ENCODE measurements around the gene PGBD5.

Gene PGBD5

GRCh38 chr1:230321741-230322420, 104.3 kb downstream of the PGBD5 start:
- DNase-seq (ENCODE audit: low read depth, low spot score) = no peak
- Histone ChIP-seq H3K9ac (ENCODE audit: insufficient read length) (no peak overlapping the region), H3K9me3 (ENCODE audit: low read depth, low read length) (no peaks in the 10 kb centered on the region), H3K4me3 (no peak overlapping the region), H3K27ac (no peak overlapping the region), H3K36me3 (ENCODE audit: insufficient read depth, low read length) (no peaks in the 10 kb centered on the region)
- TF ChIP-seq EZH2 (IDR thresholded peaks at IDR 0.05) (no peak), POLR2AphosphoS5 (IDR thresholded peaks at IDR 0.05; ENCODE audit: borderline replicate concordance, low read depth, low read length) (no peak), FOXP2 (optimal IDR thresholded peaks at IDR 0.05; ENCODE audit: control extremely low read depth, extremely low read length, insufficient read depth) (no peak)

GRCh38 chr1:230321341-230321740, 104.8 kb downstream of the PGBD5 start:
- H3K36me3 ChIP-seq (ENCODE audit: insufficient read depth, low read length) = no peaks in the 10 kb centered on the region
- H3K9me3 ChIP-seq (ENCODE audit: low read depth, low read length) = no peaks in the 10 kb centered on the region
- no peak overlapping the region for H3K9ac ChIP-seq (ENCODE audit: insufficient read length)
- no peak for TF ChIP-seq POLR2AphosphoS5 (IDR thresholded peaks at IDR 0.05; ENCODE audit: borderline replicate concordance, low read depth, low read length)
- H3K27ac ChIP-seq = no peak overlapping the region
- DNase-seq (ENCODE audit: low read depth, low spot score) = no peak
- H3K4me3 ChIP-seq = no peak overlapping the region

- TF ChIP-seq POLR2AphosphoS5 (IDR thresholded peaks at IDR 0.05; ENCODE audit: borderline replicate concordance, low read depth, low read length) (no peak), FOXP2 (optimal IDR thresholded peaks at IDR 0.05; ENCODE audit: control extremely low read depth, extremely low read length, insufficient read depth) (no peak)
- Histone ChIP-seq H3K4me3 (no peak overlapping the region), H3K9me3 (ENCODE audit: low read depth, low read length) (no peaks in the 10 kb centered on the region), H3K9ac (ENCODE audit: insufficient read length) (no peak overlapping the region), H3K27ac (no peak overlapping the region), H3K36me3 (ENCODE audit: insufficient read depth, low read length) (no peaks in the 10 kb centered on the region)
- no peak for DNase-seq (ENCODE audit: low read depth, low spot score)
Measured at GRCh38 chr1:230320804-230321203, 105.3 kb downstream of the PGBD5 start.

GRCh38 chr1:230319014-230319747, 107.0 kb downstream of the PGBD5 start:
- no peak for DNase-seq (ENCODE audit: low read depth, low spot score)
- no peak overlapping the region for H3K9ac ChIP-seq (ENCODE audit: insufficient read length)
- H3K36me3 ChIP-seq (ENCODE audit: insufficient read depth, low read length) = no peaks in the 10 kb centered on the region
- no peaks in the 10 kb centered on the region for H3K9me3 ChIP-seq (ENCODE audit: low read depth, low read length)
- no peak overlapping the region for H3K27ac ChIP-seq
- H3K4me3 ChIP-seq = no peak overlapping the region
- TF ChIP-seq POLR2AphosphoS5 (IDR thresholded peaks at IDR 0.05; ENCODE audit: borderline replicate concordance, low read depth, low read length) (no peak), FOXP2 (optimal IDR thresholded peaks at IDR 0.05; ENCODE audit: control extremely low read depth, extremely low read length, insufficient read depth) (no peak), EZH2 (IDR thresholded peaks at IDR 0.05) (no peak)

- H3K9me3 ChIP-seq (ENCODE audit: low read depth, low read length) = no peaks in the 10 kb centered on the region
- H3K4me3 ChIP-seq = no peak overlapping the region
- DNase-seq (ENCODE audit: low read depth, low spot score) = no peak
- TF ChIP-seq FOXP2 (optimal IDR thresholded peaks at IDR 0.05; ENCODE audit: control extremely low read depth, extremely low read length, insufficient read depth) = no peak
- H3K9ac ChIP-seq (ENCODE audit: insufficient read length) = no peak overlapping the region
- H3K27ac ChIP-seq = no peak overlapping the region
- no peaks in the 10 kb centered on the region for H3K36me3 ChIP-seq (ENCODE audit: insufficient read depth, low read length)
Measured at GRCh38 chr1:230317823-230318819, 108.0 kb downstream of the PGBD5 start.

GRCh38 chr1:230316864-230317745, 109.0 kb downstream of the PGBD5 start:
- Histone ChIP-seq H3K27ac (no peak overlapping the region), H3K36me3 (ENCODE audit: insufficient read depth, low read length) (no peaks in the 10 kb centered on the region), H3K9me3 (ENCODE audit: low read depth, low read length) (no peaks in the 10 kb centered on the region), H3K4me3 (no peak overlapping the region), H3K9ac (ENCODE audit: insufficient read length) (no peak overlapping the region)
- TF ChIP-seq POLR2AphosphoS5 (IDR thresholded peaks at IDR 0.05; ENCODE audit: borderline replicate concordance, low read depth, low read length) (no peak), EZH2 (IDR thresholded peaks at IDR 0.05) (no peak), FOXP2 (optimal IDR thresholded peaks at IDR 0.05; ENCODE audit: control extremely low read depth, extremely low read length, insufficient read depth) (no peak)
- DNase-seq (ENCODE audit: low read depth, low spot score) = no peak

- no peak for TF ChIP-seq FOXP2 (optimal IDR thresholded peaks at IDR 0.05; ENCODE audit: control extremely low read depth, extremely low read length, insufficient read depth)
- TF ChIP-seq EZH2 (IDR thresholded peaks at IDR 0.05) = no peak
- no peak for TF ChIP-seq POLR2AphosphoS5 (IDR thresholded peaks at IDR 0.05; ENCODE audit: borderline replicate concordance, low read depth, low read length)
- DNase-seq (ENCODE audit: low read depth, low spot score) = no peak
- H3K9me3 ChIP-seq (ENCODE audit: low read depth, low read length) = no peaks in the 10 kb centered on the region
- H3K36me3 ChIP-seq (ENCODE audit: insufficient read depth, low read length) = no peaks in the 10 kb centered on the region
- no peak overlapping the region for H3K9ac ChIP-seq (ENCODE audit: insufficient read length)
- H3K4me3 ChIP-seq = no peak overlapping the region
- no peak overlapping the region for H3K27ac ChIP-seq
Measured at GRCh38 chr1:230315099-230315498, 111.0 kb downstream of the PGBD5 start.
